Embryonic facial prominence (tissue), 1 donor: ENCODE results near the gene CPT2.

ENCODE experiments used
- DNase-seq: peaks from one replicate; pipeline ENCODE4 v3.0.0-alpha.2; 2016; ENCODE audit errors: extremely low spot score

CPT2 gene

DNA sequence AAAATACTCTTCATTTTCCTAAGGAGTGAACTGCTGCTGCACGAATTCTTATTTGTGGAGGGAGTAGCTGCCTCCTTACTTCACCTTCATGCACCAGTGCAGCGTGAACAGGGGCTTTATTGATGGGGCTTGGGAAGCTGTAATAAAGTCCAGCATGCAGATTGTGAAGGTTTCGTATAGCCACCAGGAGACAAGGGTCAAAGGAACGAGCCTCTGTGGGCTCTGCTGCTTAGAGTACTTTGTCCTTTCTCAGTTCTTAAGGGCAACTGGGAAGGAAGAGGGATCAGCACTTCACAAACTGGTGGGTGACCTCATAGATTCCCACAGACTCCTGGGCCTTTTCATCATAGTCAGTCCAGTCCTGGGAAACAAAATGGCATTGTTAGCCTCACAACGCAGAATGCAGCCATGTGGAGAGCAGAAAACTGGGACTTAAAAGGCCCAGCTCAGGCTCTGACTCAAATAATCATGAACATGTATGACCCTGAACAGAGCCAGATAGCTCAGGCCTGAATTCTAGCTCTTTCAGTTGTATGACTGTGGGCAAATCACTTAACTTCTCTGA is 17.8 kb downstream of the CPT2 start:
- DNase-seq = no peak

DNA sequence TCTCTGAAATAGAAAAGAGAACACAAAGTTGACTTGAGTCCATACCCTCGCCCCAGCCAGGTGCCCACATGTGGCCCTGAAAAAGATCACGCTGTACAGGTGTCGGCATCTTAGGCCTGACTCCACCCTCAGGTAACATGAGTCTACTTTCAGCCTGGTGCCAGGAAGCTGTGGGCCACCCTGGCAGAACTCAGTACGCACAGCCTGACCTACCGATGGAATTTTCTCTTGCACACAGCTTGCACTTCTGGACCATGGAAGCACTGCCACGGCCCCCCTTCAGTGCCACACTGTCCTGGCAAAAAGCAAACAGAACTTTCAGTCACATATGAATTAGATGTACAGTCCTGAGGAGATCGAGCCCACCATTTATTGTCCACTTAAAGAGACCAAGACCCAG is 21.6 kb downstream of the CPT2 start:
- DNase-seq = no peak

DNA sequence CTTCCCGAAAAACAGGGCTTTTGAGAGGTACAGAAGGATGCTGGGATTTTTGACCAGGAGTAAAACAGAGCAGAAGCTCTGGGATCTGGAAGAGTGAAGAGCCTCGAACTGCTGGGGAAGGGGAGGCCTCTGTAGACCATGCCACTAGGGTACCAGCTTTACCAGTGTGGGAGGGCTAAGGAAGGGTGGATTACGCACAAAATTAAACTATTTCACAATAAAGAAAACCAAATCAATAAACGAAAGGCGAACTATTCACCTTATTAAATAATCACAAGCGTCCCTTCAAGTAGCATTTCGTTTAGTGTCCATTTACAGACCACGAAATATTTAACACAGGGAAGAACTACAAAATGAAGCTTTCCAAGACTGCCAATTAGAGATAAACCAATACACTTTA is 23.1 kb downstream of the CPT2 start:
- DNase-seq = no peak

DNA sequence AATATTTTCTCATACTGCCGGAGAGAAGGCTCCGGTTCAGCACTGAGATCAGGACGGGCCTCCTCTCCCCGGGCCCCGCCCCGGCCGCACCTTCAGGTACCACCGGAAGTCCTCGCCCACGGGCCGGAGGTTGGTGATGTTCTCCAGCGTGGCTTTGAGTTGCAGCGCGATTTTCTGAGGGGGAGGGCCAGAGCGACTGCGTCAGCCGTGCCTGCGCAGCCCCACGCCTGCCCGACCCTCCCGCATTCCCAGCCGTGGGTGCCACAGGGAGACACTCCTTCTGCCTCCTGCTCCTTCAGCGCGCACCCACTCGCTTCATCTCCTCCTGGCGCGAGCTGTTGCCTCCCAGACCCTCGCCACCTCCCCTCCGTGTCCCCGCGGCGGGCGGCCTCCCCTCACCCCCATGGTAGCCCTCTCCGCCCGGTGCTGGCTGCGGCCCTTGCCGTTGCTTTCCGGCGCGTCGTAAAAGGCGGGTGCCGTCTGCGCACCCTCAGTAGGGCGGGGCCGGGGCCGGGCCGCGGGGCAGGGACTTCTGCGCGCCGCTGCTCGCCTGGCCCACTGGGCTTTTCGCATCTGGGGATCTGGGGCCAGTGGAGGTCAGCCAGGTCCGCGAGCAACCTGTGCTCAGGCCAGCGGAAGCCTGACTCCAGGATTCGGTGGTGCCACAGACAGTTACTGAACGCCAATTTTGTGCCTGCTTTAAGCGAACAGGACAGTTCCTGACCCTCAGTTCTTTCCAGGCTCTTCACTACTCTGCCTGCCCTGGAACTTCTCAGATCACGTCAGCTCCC is 23.7 kb downstream of the CPT2 start, which contains the start of gene CZIB:
CZIB (minus strand) TSS at position 464 of the 791 bp plus-strand sequence; CDS start at position 405, 59 bp downstream.
- peak; percentile 74 for DNase-seq

DNA sequence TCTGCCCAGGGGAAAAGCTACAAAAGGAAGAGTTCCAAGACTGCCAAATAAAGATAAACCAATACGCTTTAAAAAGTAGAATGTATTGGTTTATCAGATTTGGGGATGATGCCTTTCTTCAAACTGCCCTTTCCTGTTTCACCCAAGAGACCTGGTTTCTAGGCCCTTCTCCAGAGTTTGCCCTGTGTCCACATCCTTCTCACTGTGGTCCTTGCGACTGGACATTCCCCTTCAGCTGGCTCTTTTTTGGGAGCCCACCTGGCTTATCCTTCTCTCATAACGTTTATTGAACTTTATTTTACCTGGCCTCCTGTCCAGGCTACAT is 24.3 kb downstream of the CPT2 start:
- DNase-seq = no peak

DNA sequence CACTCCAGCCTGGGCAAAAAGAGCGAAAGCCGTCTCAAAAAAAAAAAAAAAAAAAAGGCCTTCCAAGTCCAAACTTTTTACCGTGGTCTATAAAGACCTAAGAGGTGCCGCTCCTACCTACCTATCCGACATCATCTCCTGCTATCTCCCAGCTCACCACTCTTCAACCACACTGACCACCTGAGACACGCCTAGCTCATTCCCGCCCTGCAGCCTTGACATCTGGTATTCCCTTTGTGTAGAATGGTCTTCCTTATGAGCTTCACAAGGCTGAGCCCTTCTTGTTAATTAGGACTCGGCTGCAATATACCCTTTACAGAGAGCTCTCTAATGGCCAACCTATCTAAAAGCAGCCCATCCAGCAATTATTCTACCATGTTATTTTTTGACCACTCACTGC is 41.0 kb downstream of the CPT2 start:
- no peak for DNase-seq

DNA sequence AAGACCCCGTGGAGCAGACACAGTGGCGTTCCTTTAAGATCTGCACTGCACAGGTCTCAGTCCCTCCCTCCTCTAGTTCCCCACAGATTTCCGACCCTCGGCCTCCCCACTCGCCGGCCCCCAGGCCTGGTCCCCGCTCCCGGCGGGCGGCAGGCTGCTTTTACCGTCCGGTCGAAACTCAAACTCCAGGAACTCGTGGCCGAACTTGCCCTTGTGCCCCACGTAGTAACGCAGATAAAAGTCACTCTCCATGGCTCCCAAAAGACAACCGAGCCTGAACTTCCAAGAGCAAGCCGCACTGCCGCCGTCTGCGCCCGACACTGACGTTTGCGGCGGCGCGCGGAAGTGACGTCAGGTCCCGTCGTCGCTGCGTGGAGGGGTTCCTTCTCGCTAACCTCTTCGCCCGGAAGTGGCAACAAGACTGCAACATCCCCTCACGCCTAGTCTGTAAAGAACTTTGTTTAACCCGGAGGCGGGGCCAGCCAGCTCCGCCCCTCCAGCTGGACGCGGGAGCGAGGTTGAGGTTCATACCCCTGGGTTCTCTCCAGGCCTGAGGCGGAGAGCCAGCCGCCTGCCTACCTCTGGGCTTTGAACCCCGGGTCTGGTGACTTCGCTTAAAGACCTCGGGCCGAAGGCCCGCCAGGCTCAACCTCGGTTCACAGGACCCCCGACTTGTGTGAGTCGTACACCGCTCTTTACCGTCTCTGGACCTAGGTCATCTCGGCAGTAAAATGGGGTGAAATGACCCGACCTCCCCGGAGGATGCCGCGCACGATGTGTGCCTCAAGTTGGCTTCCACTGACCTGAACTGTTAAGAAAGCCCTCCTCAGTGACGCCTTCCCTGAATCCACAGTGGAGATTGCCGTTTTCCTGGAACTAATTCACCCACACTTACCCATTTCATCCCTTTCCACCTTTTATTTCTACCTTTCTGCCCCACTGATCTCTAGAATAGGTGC is 41.9 kb downstream of the CPT2 start, which contains the start of gene MAGOH:
MAGOH (minus strand) TSS at position 322 of the 959 bp plus-strand sequence; CDS start at position 252, 70 bp downstream.
- peak; percentile 86 for DNase-seq

DNA sequence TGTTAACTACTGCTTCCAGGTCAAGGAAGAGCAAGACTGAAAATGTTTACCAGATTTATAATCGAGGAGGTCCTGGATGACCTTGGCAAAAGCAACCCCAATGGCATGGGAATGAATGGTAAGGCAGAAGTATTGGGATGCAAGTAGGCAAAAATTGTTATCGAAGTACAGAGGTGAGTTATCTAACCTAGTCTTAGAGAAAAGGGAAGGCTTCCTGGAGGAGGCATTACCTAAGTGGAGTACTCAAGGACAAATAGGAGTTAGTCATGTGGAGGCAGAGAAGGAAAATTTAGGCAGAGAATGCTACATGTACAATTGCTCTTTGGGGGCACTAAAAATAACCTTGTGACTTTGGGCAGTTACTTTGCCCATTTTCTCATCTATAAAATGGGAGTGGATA is 45.2 kb downstream of the CPT2 start:
- DNase-seq = no peak

DNA sequence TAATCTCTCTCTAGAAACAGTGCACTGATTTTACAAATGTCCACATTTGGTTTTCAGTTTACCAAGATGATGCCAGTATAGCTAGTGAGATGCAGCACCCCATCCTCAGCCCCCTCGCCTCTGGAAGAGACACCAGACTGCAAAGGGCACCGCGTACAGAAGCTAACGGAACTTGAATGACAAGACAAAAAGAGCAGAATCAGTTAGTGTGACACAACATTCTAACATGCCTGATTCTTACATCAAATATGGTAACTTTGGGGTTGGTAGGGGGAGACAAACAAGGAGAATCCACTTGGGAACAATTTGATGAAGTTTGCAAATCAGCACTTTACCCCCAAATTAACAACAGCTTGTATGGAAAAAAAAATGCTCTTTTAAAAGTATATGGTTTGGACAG is 45.8 kb downstream of the CPT2 start:
- no peak for DNase-seq

DNA sequence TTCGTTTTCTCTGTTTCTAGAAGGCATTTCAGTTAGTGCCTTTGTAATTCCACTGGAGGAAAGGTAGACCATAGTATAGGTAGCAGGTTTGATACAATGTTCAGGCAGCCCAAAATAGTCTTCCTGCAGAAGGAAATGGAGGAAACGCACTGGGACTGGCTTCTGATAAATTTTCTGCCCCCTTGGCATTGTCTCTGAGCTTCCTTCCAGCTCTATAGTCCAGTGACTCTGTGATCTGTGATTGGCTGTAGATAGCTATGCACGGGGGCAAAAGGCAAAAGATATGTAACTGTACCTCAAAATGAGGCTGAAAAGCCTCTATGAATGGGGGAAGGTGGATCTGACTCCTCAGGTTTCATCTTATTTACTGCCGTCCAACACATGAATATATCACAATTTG is 47.5 kb downstream of the CPT2 start:
- DNase-seq = no peak

DNA sequence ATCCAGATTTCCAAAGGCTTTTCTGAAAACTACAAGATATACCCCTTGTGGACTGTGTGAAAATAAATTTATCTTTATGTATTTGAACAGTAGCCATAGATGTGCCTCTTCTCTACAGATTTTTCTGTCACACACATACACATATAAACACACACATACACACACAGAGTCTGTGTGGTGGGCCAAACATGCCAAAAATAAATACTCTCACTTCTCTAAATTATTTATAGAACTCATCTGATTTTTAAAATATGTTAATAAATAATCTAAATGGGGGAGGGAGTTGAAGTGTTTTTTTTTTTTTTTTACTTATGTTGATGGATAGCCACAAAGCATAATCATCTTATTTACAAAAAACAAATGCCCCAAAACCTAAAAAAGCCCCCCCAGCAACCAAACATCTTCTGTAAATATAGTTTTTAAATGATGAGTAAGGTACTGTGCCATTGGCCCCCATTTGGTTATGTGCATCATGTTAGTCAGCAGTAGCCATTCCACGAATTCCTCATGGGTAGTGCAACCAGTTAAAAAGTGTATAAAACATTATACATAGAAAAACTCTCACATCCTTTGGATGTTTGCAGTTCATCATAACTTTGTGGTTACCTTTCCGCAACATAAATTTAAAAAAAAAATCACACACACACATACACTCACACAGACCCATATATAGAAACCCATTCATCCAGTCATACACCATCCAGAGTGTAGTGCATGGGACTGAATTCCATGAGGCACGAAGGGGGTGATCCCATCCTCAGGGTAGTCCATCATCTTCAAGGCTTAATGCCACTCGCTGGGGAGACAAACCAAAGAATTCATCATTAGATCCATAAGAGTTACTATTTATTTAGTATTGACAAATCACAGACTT is 49.9 kb downstream of the CPT2 start:
- no peak for DNase-seq

DNA sequence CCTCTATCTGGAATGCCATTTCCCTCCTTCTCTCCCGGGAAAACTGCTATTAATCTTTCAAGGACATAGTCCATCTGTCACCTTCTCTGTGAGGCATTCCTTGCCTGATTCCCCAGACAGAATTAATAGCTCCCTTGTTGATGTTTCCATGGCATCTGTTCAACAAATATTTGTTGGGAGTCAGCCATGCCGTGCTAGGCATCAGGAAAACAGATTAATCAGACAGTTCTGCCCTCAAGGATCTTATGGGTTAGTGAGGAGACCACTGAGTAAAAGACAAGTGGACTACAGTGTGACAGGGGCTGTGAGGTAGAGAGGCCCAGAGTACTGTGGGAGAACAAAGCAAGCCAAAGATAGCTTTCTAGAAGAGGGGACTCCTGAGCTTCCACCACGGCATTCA is 53.1 kb downstream of the CPT2 start:
- DNase-seq = no peak

DNA sequence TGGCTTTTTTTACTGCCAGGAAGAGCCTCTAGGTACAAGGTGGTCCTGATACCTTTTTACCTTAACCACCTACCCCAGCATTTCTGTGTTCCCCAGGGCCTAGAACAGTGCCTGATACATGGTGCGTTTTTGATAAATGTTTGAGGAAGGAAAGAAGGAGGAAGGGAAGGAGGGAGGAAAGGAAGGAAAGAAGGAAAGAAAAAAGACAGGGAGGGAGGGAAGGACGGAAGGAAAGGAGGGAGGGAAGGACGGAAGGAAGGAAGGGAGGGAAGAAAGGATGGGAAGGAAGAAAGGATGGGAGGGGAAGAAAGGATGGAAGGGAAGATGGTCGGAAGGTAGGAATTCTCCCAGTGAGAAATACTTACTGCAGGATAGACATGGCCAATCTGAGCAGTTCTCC is 53.7 kb downstream of the CPT2 start:
- DNase-seq = no peak

DNA sequence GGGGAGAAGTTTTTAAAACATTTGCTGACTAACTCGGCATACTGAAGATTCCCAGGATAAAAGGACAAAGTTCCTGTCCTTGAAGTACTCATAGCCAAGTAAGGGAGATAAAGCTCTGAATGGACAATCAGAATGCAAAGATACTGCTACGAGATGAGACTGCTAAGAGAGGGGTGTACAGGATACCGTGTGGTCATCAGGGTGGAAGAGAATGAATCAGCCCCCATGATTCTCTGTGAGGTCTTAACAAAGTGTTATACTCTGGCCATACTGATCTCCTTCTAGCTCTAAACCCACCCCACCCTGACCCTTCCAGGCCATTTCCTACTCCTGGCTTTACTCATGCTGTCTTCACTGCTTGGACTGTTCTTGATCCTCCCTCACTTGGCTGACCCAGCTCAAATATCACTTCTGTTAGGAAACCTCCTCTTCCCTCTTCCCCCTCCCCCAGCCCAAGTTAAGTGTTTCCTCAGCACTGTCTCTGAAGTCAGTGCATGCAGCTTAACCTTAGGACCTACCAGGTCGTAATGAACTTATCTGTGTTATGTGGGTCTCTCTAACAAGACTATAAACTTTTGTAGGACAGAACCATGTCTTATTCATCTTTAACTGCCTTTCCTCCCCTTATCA is 57.5 kb downstream of the CPT2 start:
- DNase-seq = no peak

DNA sequence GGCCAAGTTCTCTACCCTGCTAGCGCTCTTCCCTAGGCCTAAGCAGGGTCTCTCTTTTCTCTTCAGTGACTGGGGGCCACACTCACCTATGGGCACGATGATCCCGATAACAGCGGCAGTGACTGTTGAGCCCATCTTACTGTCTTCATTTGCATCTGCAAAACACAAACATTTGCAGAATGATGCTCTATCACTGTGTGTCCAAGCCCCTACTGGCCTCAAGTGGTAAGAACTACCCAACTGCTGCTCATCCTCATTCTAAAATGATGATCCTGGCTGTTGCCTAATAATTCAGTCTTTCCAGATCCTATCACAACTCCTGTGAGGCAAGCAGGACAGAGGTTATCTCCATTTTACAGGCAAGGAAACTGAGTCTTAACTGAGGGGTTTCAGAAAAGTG is 58.4 kb downstream of the CPT2 start:
- no peak for DNase-seq

DNA sequence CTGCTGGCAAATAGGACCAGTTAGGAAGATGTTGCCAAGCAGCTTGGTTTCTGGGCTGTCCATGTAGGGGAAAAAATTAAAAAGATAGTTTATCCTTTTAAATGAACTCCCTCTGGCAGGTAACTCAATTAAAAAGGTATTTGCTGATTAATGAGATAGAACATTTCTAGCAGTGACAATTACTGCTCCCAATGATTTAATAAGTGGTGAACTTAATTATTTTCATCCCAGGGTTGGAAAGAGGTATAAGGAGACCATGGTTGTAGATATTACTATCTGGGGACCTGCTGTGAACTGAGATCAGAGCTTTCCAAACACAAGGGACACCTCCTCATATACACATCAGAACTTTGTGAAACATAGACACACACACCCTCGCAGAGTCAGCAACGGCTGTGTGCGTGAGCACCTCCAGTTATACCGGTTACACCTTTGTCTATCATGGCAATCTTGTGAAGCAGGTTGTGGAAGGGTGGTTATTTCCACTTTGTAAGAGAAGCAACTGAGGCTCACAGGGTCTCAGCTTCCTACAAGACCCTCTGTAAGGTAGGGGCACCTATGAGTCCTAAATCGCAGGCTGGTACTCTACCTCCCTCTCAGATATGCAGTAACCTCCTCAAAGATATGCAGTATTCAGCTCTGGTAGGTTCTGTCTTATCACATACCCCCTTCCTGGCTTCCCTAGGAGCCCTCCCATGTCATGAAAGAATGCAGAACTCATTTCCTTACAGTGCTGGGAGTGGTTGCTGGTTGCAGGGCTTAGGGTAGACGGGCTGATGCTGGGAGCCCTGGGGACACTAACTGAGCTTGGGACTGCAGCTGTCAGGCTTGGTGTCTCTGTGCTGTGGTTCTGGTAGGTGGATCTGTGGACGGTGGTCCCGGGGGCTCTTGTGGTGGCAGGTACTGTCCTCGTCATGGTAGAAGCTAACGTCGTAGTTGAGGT is 60.2 kb downstream of the CPT2 start:
- DNase-seq = no peak

DNA sequence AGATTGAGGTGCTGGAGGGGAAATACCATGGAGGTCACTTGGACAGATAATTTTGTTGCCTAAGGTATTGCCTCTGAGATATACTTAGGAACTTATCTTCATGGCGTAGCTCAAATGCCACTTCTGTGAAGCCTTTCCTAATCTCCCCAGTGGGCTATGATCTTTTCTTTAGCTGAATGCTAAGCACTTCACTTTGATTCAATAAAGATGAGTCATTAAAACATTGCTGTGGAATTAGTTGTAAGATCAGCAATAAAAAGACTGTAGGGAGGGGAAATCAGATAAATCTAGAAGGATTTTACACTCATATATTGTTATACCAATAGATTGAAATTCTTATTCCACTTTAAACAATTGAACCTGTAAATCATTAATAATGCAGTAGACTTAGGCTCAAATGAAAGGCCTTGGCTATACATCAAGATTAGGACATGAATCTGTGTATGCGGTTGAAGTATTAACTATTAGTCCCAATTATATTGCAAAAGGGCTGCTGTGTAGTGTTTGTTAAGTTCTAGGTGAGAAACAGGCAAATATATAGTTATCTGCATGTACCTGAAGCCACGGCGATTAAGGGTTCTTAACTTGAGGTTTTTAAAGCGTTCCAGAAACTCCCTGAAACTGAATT is 60.9 kb downstream of the CPT2 start:
- no peak for DNase-seq

DNA sequence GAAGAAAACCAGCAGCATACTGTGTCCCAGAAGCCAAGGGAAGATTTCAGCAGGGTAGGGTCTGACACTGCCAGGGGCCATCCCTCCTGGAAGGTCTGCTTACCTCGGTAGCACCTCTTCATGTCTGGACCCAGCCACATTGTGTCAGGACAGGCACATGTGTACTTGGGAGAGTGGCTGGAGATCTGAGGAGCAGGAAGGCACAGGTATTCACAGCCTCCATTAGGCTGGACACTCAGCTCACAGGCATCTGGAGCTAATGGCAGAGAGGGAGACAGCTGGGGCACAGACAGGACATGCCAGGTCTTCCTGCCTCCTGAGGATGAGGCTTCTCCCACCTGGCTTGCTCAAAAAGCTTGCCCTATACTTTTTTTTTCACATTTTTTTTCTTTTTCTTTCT is 61.6 kb downstream of the CPT2 start:
- no peak for DNase-seq

DNA sequence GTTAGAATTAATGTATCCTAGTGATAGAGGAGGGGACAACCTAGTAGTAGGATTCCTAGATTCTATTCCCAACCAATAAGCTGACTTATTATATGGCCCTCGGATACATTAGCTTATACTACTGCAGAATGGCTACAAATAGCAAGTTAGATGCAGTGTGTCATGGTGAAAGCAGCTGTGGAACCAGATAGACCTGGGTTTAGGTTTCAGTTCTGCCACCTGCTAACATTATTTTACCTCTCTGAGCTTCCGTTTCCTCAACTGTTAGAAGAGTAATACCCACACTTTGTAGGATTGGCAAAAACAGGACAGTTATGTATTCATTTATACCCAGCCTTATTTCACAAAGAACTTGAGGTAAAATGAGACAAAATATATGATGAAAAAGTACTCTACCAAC is 63.3 kb downstream of the CPT2 start:
- no peak for DNase-seq
